Fibroblast of mammary gland (primary cell): ENCODE results near the gene ANO10.

Experiments
- DNase-seq: peaks from one replicate; pipeline ENCODE4 v3.0.0-alpha.2; 2010; ENCODE audit warnings: low read depth
- H3K4me3 ChIP-seq: 2 replicates; pipeline ENCODE4 v1.5.1; 2011; ENCODE audit warnings: low read depth, mild to moderate bottlenecking, low read length, moderate library complexity; ENCODE audit not compliant: control insufficient read depth
- TF ChIP-seq, protein P1 (sequence below): conservative IDR thresholded peaks from 2 replicates; pipeline ENCODE4 v1.5.1; 2011; ENCODE audit warnings: low read depth, low read length, inconsistent platforms; ENCODE audit not compliant: control insufficient read depth, insufficient read depth

Gene ANO10

DNA sequence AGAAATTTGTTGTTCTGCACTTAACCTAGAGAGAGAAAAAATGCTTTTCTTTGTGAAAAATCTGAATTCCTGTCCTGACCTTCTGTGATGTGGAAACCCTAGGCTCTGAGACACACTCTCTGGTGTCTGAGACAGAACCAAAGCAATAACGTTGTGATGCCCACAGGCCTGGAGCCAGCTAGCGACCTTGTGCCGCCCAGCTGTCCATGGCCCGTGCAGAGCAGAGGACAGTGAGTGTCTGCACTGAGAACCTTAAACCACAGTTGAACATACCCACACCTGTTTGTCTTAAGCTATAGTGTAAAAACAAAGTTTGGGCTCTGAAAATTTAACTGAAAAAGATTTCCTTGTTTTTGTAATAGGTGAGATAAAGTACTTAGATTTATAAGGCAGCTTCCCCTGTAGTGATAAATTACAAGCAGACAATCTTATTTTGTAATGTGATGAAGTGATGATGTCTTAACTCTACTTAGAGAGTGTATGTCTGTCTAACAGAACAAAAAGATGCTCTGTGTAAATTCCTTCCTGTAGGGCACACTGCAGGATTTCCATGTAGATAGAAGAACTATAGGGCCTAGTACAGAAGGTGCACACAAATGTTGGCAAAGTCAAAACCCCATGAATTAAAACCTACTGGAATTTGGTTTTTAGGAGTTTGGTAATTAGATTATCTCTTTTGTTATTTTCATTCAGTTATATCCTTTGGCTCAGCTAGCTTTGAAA lies 272.8 kb downstream of the ANO10 start:
- DNase-seq = no peak
- H3K4me3 ChIP-seq = no peak overlapping the region
- TF ChIP-seq, protein P1, sequence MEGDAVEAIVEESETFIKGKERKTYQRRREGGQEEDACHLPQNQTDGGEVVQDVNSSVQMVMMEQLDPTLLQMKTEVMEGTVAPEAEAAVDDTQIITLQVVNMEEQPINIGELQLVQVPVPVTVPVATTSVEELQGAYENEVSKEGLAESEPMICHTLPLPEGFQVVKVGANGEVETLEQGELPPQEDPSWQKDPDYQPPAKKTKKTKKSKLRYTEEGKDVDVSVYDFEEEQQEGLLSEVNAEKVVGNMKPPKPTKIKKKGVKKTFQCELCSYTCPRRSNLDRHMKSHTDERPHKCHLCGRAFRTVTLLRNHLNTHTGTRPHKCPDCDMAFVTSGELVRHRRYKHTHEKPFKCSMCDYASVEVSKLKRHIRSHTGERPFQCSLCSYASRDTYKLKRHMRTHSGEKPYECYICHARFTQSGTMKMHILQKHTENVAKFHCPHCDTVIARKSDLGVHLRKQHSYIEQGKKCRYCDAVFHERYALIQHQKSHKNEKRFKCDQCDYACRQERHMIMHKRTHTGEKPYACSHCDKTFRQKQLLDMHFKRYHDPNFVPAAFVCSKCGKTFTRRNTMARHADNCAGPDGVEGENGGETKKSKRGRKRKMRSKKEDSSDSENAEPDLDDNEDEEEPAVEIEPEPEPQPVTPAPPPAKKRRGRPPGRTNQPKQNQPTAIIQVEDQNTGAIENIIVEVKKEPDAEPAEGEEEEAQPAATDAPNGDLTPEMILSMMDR = no peak

DNA sequence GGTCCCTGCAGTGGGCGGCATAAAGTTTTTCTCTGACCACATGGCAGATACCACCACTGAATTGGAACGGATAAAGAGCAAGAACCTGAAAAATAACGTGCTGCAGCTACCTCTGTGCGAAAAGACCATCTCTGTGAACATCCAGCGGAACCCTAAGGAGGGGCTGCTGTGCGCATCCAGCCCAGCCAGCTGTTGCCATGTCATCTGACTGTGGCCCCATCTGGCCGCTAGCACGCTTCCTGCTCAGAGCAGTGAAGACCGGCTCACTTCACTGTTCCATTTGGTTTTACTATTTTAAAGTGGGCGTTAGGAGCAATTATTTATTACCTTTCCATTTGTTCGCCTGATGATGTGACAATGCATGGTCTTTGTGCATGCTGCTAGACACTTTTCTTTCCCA lies 273.5 kb downstream of the ANO10 start:
- no peak for DNase-seq
- TF ChIP-seq, protein P1 = no peak
- H3K4me3 ChIP-seq = no peak overlapping the region

GRCh38 chr3:43347774-43348173 lies 274.0 kb downstream of the ANO10 start:
- no peak overlapping the region for H3K4me3 ChIP-seq
- DNase-seq = no peak
- TF ChIP-seq, protein P1 = no peak

DNA sequence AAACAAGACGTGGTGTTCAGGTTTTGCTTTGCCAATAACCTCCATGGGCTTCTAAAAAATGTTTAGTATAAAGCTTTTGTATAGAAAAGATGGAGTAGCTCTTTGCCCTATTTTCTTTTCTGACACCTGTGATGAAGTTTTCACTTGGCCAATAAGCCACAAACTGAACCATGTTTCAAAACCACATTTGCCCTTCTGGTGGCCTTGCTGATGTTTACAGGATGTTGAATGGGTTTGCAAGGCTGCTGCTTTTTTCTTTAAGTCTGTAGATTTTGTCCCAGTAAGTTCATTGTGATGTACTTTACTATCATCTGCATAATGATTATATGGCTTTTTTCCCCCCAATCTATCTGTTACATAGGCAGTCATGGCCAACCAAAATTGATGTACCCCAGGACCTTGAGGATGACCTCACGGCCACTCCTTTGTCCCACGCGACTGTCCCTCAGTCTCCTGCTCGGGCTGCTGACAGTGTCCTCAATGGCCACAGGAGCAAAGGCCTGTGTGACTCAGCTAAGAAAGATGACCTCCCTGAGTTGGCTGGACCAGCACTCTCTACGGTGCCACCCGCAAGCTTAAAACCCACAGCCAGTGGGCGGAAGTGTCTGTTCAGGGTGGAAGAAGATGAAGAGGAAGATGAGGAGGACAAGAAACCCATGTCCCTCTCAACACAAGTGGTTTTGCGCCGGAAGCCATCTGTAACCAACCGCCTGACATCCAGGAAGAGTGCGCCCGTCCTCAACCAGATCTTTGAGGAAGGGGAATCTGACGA lies 274.6 kb downstream of the ANO10 start:
- no peak for DNase-seq
- TF ChIP-seq, protein P1 = no peak
- H3K4me3 ChIP-seq = no peak overlapping the region

DNA sequence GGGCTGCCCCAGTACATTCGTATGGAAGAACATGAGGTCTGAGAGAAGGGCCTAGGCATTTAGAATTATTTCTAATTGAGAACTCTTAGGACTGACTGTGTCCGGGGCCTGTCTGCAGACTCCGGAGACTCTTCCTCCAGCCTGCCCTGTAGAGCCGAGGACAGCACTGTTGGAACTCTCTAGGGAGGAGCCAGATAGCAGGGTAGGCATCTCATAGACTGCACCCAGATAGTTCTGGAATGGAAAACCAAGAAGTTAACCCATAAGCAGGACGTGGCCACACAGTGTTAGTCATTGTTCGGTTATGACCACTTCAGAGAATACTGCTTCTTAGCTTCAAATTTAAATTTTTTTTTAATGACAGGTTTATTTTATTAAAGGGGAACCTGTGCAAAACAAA lies 275.9 kb downstream of the ANO10 start:
- TF ChIP-seq, protein P1 = no peak
- H3K4me3 ChIP-seq = no peak overlapping the region
- peak; percentile 38 for DNase-seq

DNA sequence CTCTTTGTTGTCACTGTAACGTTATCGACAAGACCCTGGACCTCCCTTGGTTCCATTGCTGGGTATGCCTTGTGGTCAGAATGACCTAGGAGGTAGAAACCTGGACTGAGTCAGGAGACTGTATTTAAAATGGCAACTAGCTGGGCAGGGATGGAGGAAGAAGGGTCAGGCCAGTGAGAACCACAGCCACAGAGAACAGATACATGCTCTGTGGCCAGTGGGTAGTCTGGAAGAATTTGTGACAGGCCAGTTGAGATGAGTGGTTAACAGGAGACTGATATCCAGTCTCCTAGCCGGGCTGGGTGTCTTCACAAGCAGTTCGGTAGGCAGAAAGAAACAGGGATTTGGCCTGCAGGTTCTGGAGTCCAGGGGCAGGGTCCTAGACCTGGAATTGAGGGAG lies 276.6 kb downstream of the ANO10 start:
- DNase-seq = no peak
- TF ChIP-seq, protein P1 = no peak
- H3K4me3 ChIP-seq = no peak overlapping the region
